BLaER1 (cell line): ENCODE results near the gene PIGL.
"Not testable (repeated sequence)": the region's sequence is repeated elsewhere in the genome, so short reads cannot be mapped to it uniquely, and the experiment has no call there.

Experiments used
- H3K27ac ChIP-seq: shearing (Covaris generic); formaldehyde crosslinking; 2 replicates; pipeline ENCODE4 v1.8.1; 2022
- H3K27me3 ChIP-seq: shearing (Covaris generic); formaldehyde crosslinking; 2 replicates; pipeline ENCODE4 v1.8.1; 2022
- H3K36me3 ChIP-seq: shearing (Covaris generic); formaldehyde crosslinking; 2 replicates; pipeline ENCODE4 v1.8.1; 2022
- H3K4me1 ChIP-seq: shearing (Covaris generic); formaldehyde crosslinking; 2 replicates; pipeline ENCODE4 v1.8.1; 2022
- H3K4me2 ChIP-seq: shearing (Covaris generic); formaldehyde crosslinking; 2 replicates; pipeline ENCODE4 v1.8.1; 2022
- H3K4me3 ChIP-seq: shearing (Covaris generic); formaldehyde crosslinking; 2 replicates; pipeline ENCODE4 v1.8.1; 2022
- H3K9ac ChIP-seq: shearing (Covaris generic); formaldehyde crosslinking; 2 replicates; pipeline ENCODE4 v1.8.1; 2022
- H3K9me3 ChIP-seq: shearing (Covaris generic); formaldehyde crosslinking; 2 replicates; pipeline ENCODE4 v1.8.1; 2022
- H4K20me1 ChIP-seq: shearing (Covaris generic); formaldehyde crosslinking; 2 replicates; pipeline ENCODE4 v1.8.1; 2022
- Cebpa-rat ChIP-seq: shearing (Covaris generic); IDR thresholded peaks from 2 replicates; pipeline ENCODE4 v1.8.1; 2022

The PIGL gene

GRCh38 chr17:16301963-16302855 lies 85.2 kb downstream of the PIGL start:
- Histone ChIP-seq H3K27ac (no peak overlapping the region), H3K4me3 (no peak overlapping the region), H3K36me3 (peaks cover 26% of the 10 kb centered on the region), H4K20me1 (no peaks in the 10 kb centered on the region), H3K4me2 (no peak overlapping the region), H3K27me3 (no peaks in the 10 kb centered on the region), H3K9me3 (no peaks in the 10 kb centered on the region), H3K4me1 (peaks cover 9% of the 10 kb centered on the region), H3K9ac (no peak overlapping the region)
- TF ChIP-seq Cebpa-rat = no peak

- Histone ChIP-seq H4K20me1 (no peaks in the 10 kb centered on the region), H3K4me2 (0 out of 2 replicates have a peak overlapping the region, but pooled peaks have one; percentile 34), H3K4me3 (no peak overlapping the region), H3K9me3 (no peaks in the 10 kb centered on the region), H3K36me3 (peaks cover 26% of the 10 kb centered on the region), H3K27ac (peak overlapping the region; percentile 26; the same call in 1 of the 2 replicates), H3K4me1 (peaks cover 9% of the 10 kb centered on the region), H3K27me3 (no peaks in the 10 kb centered on the region), H3K9ac (no peak overlapping the region)
- no peak for TF ChIP-seq Cebpa-rat
These were observed 85.8 kb downstream of the PIGL start for GRCh38 chr17:16302856-16303255.

DNA sequence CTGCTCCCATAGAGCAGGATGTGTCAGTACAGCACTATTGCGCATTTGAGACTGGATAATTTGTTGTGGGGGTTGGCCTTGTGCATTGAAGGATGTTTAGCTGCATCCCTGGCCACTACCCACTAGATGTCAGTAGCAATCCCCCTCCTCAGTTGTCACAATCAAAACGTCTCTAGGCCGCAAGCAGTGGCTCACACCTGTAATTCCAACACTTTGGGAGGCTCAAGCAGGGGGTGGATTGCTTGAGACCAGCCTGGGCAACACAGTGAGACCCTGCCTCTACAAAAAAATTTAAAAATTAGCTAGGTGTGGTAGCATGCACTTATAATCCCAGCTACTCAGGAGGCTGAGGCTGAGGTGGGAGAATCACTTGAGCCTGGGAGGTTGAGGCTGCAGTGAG lies 87.8 kb downstream of the PIGL start:
- peaks cover 30% of the 10 kb centered on the region for H3K36me3 ChIP-seq
- no peak overlapping the region for H3K27ac ChIP-seq
- peaks cover 9% of the 10 kb centered on the region for H3K4me1 ChIP-seq
- H3K4me3 ChIP-seq = no peak overlapping the region
- H3K27me3 ChIP-seq = no peaks in the 10 kb centered on the region
- no peaks in the 10 kb centered on the region for H4K20me1 ChIP-seq
- no peak overlapping the region for H3K9ac ChIP-seq
- no peak overlapping the region for H3K4me2 ChIP-seq
- TF ChIP-seq Cebpa-rat = no peak
- no peaks in the 10 kb centered on the region for H3K9me3 ChIP-seq

DNA sequence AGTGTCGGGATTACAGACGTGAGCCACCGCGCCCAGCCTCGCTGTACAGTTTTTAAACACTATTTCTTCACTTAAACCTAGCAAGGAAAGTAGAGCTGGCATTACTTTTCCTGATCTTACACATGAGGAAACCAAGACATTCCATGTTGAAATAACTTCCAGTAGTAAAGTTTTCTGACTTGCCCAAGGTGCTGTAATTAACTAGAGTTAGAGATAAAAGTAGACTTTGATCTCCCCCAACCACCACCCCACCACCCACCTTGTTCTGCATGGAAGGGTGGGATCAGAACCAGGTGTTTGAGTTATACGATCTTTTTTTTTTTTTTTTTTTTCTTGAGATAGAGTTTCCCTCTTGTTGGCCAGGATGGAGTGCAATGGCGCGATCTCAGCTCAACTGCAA lies 89.2 kb downstream of the PIGL start:
- Histone ChIP-seq H3K27ac (no peak overlapping the region), H4K20me1 (no peaks in the 10 kb centered on the region), H3K9me3 (peaks cover 9% of the 10 kb centered on the region), H3K36me3 (peaks cover 27% of the 10 kb centered on the region), H3K4me3 (no peak overlapping the region), H3K27me3 (no peaks in the 10 kb centered on the region), H3K4me1 (peaks cover 9% of the 10 kb centered on the region), H3K4me2 (no peak overlapping the region), H3K9ac (no peak overlapping the region)
- no peak for TF ChIP-seq Cebpa-rat

DNA sequence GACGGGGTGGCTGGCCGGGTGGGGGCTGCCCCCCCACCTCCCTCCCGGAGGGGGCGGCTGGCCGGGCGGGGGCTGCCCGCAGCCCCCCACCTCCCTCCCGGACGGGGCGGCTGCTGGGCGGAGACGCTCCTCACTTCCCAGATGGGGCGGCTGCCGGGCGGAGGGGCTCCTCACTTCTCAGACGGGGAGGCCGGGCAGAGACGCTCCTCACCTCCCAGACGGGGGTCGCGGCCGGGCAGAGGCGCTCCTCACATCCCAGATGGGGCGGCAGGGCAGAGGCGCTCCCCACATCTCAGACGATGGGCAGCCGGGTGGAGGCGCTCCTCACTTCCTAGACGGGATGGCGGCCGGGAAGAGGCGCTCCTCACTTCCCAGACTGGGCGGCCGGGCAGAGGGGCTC lies 95.1 kb downstream of the PIGL start:
- H3K27ac ChIP-seq, H3K9ac ChIP-seq, H3K4me2 ChIP-seq, H3K4me3 ChIP-seq: not testable (repeated sequence)
- Histone ChIP-seq H3K4me1 (peaks cover 32% of the 10 kb centered on the region), H3K36me3 (peaks cover 36% of the 10 kb centered on the region), H3K9me3 (peaks cover 18% of the 10 kb centered on the region), H4K20me1 (peaks cover 27% of the 10 kb centered on the region), H3K27me3 (peaks cover 10% of the 10 kb centered on the region)

GRCh38 chr17:16313139-16314090 lies 96.4 kb downstream of the PIGL start:
- Histone ChIP-seq H3K27me3 (peaks cover 10% of the 10 kb centered on the region), H3K4me2 (peak overlapping the region; percentile 65), H3K4me1 (peaks cover 32% of the 10 kb centered on the region), H3K36me3 (peaks cover 41% of the 10 kb centered on the region), H3K27ac (no peak overlapping the region), H3K9me3 (peaks cover 18% of the 10 kb centered on the region), H3K4me3 (no peak overlapping the region), H3K9ac (no peak overlapping the region), H4K20me1 (peaks cover 27% of the 10 kb centered on the region)
- TF ChIP-seq Cebpa-rat = no peak

DNA sequence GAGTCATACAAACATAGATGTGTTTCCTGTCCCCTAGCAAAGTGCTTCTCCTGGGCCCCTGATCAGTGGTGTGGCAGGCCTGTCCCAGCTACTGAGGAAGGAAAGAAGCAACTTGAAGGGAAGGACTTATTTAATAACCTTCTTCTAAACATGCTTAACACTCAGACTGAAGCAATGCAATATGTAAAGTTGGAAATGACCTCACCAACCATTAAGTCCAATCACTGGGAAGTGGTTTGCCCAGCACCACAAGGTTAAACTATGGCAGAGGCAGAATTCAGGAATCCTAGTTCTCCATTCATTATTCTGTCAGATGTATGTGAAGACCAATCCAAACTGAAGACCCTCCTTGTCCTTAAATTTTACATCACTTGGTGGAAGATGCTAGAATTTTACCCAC lies 97.2 kb downstream of the PIGL start:
- H3K27ac ChIP-seq = no peak overlapping the region
- peak overlapping the region; percentile 65 for H3K4me2 ChIP-seq
- H3K36me3 ChIP-seq = peaks cover 47% of the 10 kb centered on the region
- peaks cover 10% of the 10 kb centered on the region for H3K27me3 ChIP-seq
- H4K20me1 ChIP-seq = peaks cover 27% of the 10 kb centered on the region
- no peak for TF ChIP-seq Cebpa-rat
- no peak overlapping the region for H3K9ac ChIP-seq
- H3K4me1 ChIP-seq = peaks cover 32% of the 10 kb centered on the region
- H3K4me3 ChIP-seq = no peak overlapping the region
- peaks cover 18% of the 10 kb centered on the region for H3K9me3 ChIP-seq

GRCh38 chr17:16314859-16315258 lies 97.8 kb downstream of the PIGL start:
- Histone ChIP-seq H3K9ac (no peak overlapping the region), H3K27ac (no peak overlapping the region), H3K9me3 (peaks cover 18% of the 10 kb centered on the region), H3K36me3 (peaks cover 53% of the 10 kb centered on the region), H3K27me3 (peaks cover 10% of the 10 kb centered on the region), H3K4me2 (peak overlapping the region; percentile 65; the same call in 1 of the 2 replicates), H3K4me1 (peaks cover 32% of the 10 kb centered on the region), H4K20me1 (peaks cover 27% of the 10 kb centered on the region), H3K4me3 (no peak overlapping the region)
- TF ChIP-seq Cebpa-rat = no peak

- no peaks in the 10 kb centered on the region for H3K9me3 ChIP-seq
- no peak overlapping the region for H3K4me2 ChIP-seq
- H4K20me1 ChIP-seq = 0 out of 2 replicates have a peak, but pooled peaks cover 8% of the 10 kb centered on the region
- no peak overlapping the region for H3K27ac ChIP-seq
- TF ChIP-seq Cebpa-rat = no peak
- H3K4me1 ChIP-seq = peaks cover 15% of the 10 kb centered on the region
- no peak overlapping the region for H3K9ac ChIP-seq
- no peak overlapping the region for H3K4me3 ChIP-seq
- peaks cover 4% of the 10 kb centered on the region; the same call in 1 of the 2 replicates for H3K27me3 ChIP-seq
- peaks cover 57% of the 10 kb centered on the region for H3K36me3 ChIP-seq
These were observed 103.0 kb downstream of the PIGL start for GRCh38 chr17:16319969-16320368.
